ENCODE measurements around the gene CCND1. TPM values are rescaled to one million over a fixed set of nuclear protein-coding genes. Genes with fewer than 3 reads are reported as not detected.

CCND1 gene
- polyA plus RNA-seq, 1 experiment, result 307 TPM

GRCh38 chr11:69696749-69697468 is 56.0 kb downstream of the CCND1 start:
- TF ChIP-seq CTCF (IDR thresholded peaks at IDR 0.05; ENCODE audit: insufficient read depth, low read depth, low read length), result no peak
- no peak for DNase-seq (ENCODE audit: low read depth)
- ChIA-PET CTCF (interaction anchor here (0.6 kb wide), 1 partner anchor 213 kb away, joined by 3 read pairs; no protein-coding TSS in a partner anchor), POLR2A (no interaction called here)
- Histone ChIP-seq H3K4me3 (ENCODE audit: low read depth, low read length) (no peak overlapping the region), H3K27me3 (ENCODE audit: control insufficient read depth, insufficient read depth, low read length) (peaks cover 19% of the 10 kb centered on the region), H3K36me3 (ENCODE audit: control insufficient read depth, insufficient read depth, low read length) (no peaks in the 10 kb centered on the region)

- no peak for TF ChIP-seq CTCF (IDR thresholded peaks at IDR 0.05; ENCODE audit: insufficient read depth, low read depth, low read length)
- H3K27me3 ChIP-seq (ENCODE audit: control insufficient read depth, insufficient read depth, low read length), result peaks cover 18% of the 10 kb centered on the region
- ChIA-PET POLR2A (no interaction called here), CTCF (no interaction called here)
- H3K36me3 ChIP-seq (ENCODE audit: control insufficient read depth, insufficient read depth, low read length), result no peaks in the 10 kb centered on the region
- no peak overlapping the region for H3K4me3 ChIP-seq (ENCODE audit: low read depth, low read length)
- no peak for DNase-seq (ENCODE audit: low read depth)
Measured at GRCh38 chr11:69697469-69697843, 56.5 kb downstream of the CCND1 start.

GRCh38 chr11:69697861-69698260 is 56.9 kb downstream of the CCND1 start:
- TF ChIP-seq CTCF (IDR thresholded peaks at IDR 0.05; ENCODE audit: insufficient read depth, low read depth, low read length), result no peak
- no peak for DNase-seq (ENCODE audit: low read depth)
- H3K4me3 ChIP-seq (ENCODE audit: low read depth, low read length), result no peak overlapping the region
- ChIA-PET CTCF (no interaction called here), POLR2A (no interaction called here)
- peaks cover 20% of the 10 kb centered on the region for H3K27me3 ChIP-seq (ENCODE audit: control insufficient read depth, insufficient read depth, low read length)
- H3K36me3 ChIP-seq (ENCODE audit: control insufficient read depth, insufficient read depth, low read length), result no peaks in the 10 kb centered on the region

GRCh38 chr11:69698362-69698761 is 57.4 kb downstream of the CCND1 start:
- CTCF ChIA-PET, result interaction anchor here (0.9 to 1.2 kb wide), 3 partner anchors 10 to 217 kb away, joined by 3 to 4 read pairs (median 4); no protein-coding TSS in a partner anchor
- no peak for DNase-seq (ENCODE audit: low read depth)
- POLR2A ChIA-PET, result no interaction called here
- peaks cover 25% of the 10 kb centered on the region for H3K27me3 ChIP-seq (ENCODE audit: control insufficient read depth, insufficient read depth, low read length)
- TF ChIP-seq CTCF (IDR thresholded peaks at IDR 0.05; ENCODE audit: insufficient read depth, low read depth, low read length), result no peak
- no peaks in the 10 kb centered on the region for H3K36me3 ChIP-seq (ENCODE audit: control insufficient read depth, insufficient read depth, low read length)
- no peak overlapping the region for H3K4me3 ChIP-seq (ENCODE audit: low read depth, low read length)

GRCh38 chr11:69699213-69699612 is 58.3 kb downstream of the CCND1 start:
- POLR2A ChIA-PET, result no interaction called here
- no peak for TF ChIP-seq CTCF (IDR thresholded peaks at IDR 0.05; ENCODE audit: insufficient read depth, low read depth, low read length)
- H3K4me3 ChIP-seq (ENCODE audit: low read depth, low read length), result no peak overlapping the region
- DNase-seq (ENCODE audit: low read depth), result no peak
- CTCF ChIA-PET, result interaction anchor here (0.9 to 1.4 kb wide), 6 partner anchors 9 to 493 kb away, joined by 3 to 4 read pairs (median 4); no protein-coding TSS in a partner anchor
- H3K27me3 ChIP-seq (ENCODE audit: control insufficient read depth, insufficient read depth, low read length), result peaks cover 29% of the 10 kb centered on the region
- H3K36me3 ChIP-seq (ENCODE audit: control insufficient read depth, insufficient read depth, low read length), result no peaks in the 10 kb centered on the region
